Cardiac fibroblast (primary cell): ENCODE results near the gene OTOGL.

Experiments used
- DNase-seq, 2 donors: peaks; one replicate each; pipeline versions ENCODE4 v3.0.0 to v3.0.0-alpha.2; 2010; ENCODE audit warnings: low read depth in 2 of 2
- H3K4me3 ChIP-seq, 2 donors: replicated peaks in 1 of 2; 1 replicate in 1 of 2; 2 replicates in 1 of 2; pipeline ENCODE4 v1.5.1; 2011; ENCODE audit warnings: low read depth in 2 of 2, low read length in 2 of 2, mild to moderate bottlenecking in 2 of 2, moderate library complexity in 1 of 2
- TF ChIP-seq, protein P1 (sequence below): IDR thresholded peaks from one replicate; pipeline ENCODE4 v1.5.1; 2011; ENCODE audit warnings: low read depth, mild to moderate bottlenecking, low read length, inconsistent platforms

OTOGL gene, protein sequence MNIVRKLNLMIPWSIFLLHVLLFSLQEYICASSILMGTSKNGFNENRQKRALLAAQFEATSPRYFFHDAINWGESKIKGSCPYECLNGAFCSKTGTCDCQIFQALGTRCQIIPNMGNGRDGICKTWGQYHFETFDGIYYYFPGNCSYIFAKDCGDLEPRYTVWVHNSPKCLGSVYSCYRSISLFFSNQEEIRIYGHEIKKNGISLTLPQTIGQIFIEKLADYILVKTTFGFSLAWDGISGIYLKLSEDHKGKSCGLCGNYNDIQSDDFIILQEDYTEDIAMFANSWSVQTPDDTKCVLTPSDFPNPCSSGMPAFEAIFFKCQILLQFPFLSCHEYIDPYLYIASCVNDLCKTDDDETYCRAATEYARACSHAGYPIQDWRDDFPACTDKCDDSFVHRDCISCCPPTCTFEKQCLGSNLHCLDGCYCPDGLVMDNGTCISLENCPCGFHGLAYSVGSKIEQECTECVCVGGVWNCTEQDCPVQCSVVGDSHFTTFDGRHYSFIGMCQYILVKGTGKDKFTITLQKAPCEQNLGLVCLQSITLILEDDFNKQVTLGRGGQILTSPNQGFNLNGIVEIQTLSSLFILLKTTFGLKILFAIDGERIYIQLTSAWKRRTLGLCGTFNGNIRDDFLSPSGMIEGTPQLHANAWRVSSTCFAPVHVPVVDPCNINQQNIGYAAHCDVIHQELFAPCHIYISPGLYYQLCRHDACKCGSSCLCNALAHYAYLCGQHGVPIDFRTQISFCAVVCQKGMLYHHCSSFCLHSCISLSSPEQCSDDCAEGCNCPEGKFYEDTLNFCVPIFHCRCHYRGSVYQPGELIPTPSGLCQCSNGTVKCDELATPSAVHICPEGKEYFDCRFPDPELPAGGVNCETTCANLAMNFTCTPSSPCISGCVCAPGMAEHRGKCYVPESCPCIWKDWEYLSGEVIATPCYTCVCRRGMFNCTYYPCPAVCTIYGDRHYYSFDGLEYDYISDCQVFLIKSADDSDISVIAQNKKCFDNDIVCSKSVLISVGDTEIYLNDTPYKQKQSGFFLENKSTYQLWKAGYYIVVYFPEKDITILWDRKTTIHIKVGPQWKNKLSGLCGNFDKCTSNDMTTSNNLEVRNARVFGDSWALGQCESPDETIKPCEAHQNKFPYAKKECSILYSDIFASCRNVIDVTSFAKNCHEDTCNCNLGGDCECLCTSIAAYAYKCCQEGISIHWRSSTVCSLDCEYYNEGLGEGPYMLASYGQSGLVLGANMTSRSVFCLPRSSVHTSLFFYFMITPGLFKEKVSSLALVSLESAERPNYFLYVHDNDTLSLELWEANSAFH (N-terminal part only)

DNA sequence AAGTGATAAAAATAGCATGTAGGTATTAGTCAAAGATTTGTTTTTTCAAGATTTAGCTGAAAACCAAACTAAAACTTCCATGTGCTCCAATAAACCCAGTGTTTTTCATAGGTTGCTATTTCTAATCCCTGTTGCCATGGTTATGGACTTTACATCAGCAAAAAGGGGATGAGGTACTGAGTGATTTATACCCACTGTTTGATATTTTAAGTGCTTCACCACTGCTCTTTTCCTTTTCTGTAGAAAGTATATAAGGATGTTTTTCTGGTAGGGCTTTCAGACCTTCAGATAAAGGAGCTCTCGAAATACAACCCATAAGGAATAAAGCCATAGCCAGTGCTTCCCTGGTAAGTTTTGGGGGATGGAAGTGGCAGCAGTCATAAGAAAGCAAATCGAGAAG, at the start of gene OTOGL:
OTOGL (plus strand) TSS at position 279 of the 400 bp plus-strand sequence. CDS start 109,895 bp downstream, outside the sequence.
- H3K4me3 ChIP-seq, result no peak within 1 kb of the TSS
- DNase-seq, result no peak
- TF ChIP-seq, protein P1, sequence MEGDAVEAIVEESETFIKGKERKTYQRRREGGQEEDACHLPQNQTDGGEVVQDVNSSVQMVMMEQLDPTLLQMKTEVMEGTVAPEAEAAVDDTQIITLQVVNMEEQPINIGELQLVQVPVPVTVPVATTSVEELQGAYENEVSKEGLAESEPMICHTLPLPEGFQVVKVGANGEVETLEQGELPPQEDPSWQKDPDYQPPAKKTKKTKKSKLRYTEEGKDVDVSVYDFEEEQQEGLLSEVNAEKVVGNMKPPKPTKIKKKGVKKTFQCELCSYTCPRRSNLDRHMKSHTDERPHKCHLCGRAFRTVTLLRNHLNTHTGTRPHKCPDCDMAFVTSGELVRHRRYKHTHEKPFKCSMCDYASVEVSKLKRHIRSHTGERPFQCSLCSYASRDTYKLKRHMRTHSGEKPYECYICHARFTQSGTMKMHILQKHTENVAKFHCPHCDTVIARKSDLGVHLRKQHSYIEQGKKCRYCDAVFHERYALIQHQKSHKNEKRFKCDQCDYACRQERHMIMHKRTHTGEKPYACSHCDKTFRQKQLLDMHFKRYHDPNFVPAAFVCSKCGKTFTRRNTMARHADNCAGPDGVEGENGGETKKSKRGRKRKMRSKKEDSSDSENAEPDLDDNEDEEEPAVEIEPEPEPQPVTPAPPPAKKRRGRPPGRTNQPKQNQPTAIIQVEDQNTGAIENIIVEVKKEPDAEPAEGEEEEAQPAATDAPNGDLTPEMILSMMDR, result no peak

DNA sequence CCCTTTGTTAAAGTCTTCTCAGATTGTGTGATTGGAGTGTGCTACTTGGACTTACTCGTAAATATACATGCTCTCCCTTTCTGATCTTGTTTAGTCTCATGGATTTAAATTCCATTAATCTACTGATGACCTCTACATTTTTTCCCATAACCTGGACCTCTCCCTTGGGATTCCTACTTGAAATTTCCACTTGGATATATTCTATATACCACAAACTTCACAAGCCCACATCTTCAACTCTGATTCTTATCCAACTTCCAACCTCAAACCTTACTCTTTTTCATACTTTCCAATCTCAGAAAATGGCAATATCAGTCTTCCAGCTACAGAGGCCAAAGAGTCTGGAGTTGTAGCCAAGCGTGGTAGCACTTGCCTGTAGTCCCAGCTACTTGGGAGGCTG, 49.1 kb upstream of the OTOGL start:
- no peak for DNase-seq
- TF ChIP-seq, protein P1, result no peak

DNA sequence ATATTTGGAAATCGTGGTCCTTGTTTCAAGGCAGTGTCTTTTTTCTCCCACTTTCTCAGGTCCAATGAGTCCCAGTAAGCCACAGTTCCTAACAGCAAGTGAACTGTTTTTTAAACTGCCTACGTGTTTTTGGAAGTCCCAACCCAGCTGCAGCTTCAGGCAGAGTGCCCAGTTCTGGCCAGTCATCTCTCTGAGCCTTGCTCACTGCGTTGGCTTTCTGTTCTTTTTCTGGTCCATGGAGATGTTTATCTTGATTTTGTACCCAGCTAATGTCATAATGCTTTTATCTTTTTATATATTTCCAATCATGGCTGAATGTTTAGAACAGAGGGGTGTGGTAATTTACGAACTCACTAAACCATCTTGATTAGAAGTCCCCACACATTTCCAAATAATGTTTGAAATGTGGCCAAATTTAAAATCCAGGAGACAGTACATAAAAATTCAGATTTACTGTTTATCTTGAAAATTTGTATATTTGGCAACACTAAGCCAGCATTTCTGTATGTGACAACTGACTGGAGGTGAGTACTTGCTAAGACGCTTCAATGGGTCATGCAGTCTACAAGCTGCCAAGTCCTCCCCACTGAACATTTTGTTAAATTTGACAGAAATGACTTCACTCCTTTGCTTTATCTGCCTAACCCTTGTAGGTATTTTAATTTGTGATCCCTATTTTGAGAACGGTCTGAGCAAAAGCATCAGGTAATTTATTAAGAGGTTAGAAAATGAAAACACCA, 46.1 kb upstream of the OTOGL start:
- DNase-seq, result peak; percentile 85 to 90
- H3K4me3 ChIP-seq, result no peak overlapping the region
- TF ChIP-seq, protein P1, result no peak

More for the DNA sequence above, 49.1 kb upstream of the OTOGL start:
- no peak overlapping the region for H3K4me3 ChIP-seq

DNA sequence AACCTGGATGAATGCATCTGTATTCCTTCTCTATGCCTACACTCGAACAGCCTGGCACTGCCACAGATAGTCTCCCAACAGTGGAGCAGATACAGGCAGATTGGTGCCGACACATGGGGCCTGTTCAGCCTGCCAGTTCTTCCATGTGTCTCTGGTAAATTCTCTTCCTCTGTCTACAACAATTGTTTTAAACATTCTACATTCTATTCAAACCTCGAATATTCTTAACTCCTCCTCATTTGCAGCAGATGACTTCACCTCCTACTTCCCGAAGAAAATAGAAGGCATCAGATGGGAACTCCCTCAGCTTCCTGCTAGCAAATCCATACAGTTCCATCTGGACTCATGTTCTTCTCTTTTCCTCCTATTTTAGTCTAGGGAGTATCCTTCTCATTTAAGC, 43.1 kb upstream of the OTOGL start:
- TF ChIP-seq, protein P1, result no peak
- H3K4me3 ChIP-seq, result no peak overlapping the region
- DNase-seq, result no peak

DNA sequence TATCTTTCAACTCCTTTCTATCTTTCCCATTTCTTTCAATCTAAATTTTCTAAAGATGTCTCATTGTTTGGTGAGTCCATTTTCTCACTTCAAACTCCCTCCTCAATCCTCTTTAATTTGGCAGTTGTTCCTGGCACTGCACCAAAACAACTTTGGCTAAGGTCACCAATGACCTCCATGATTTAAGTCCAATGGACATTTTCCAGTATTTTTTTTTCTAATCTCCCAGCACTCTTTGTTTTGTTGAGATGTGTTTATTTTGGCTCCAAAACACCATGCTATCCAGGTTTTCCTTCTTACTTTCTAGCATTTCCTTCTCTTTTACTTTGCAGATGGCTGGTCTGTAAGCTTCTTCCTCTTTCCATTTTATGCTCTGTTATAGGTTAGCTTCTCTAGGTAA, 42.5 kb upstream of the OTOGL start:
- TF ChIP-seq, protein P1, result no peak
- DNase-seq, result peak; percentile 46 to 90
- H3K4me3 ChIP-seq, result no peak overlapping the region

DNA sequence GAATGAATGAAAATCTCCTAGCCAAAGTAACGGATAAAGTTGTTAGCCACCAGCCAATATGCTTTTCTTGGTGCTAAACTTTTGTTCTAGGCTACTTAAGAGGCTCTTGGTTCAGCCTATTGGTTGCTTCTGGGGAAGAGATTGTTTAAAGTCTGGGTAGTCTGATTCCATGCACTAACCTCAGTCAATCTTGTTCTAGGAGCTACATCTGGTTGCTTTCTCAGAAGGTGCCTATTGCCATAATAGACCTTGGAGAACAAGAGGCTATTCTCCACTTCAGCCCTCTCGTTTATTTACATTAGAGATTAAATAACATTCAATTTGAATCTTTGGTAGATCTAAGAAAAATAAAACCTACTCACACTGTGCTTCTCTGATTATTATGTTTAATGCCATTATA, 40.8 kb upstream of the OTOGL start:
- DNase-seq, result no peak
- TF ChIP-seq, protein P1, result no peak
- no peak overlapping the region for H3K4me3 ChIP-seq
